ENCODE results near the gene SLC39A12.

The SLC39A12 gene

DNA sequence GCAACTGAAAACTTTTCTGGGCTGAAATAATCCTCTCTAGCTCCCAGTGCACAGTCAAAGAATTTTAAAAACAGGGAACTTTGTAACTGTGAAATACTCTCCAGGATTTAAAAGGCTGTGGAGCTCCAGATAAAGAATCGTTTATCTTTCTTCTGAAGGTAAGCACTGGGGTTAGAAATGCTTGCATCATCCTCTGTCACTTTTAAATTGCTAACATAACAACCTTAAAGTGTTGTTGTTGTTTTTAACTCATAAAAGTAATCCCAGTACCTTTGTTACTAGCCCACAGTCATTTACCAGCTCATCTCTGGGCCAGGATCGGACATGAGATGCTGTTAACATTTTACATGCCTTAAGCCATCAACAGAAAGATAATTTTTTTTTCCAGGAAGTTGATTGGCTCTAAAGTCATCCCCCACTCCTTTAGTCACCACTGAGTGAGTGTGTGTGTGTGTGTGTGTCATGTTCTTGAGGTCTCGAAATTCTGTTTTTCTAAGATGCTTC, at the start of gene SLC39A12:
TSS of gene SLC39A12 (plus strand) at position 51 of the 504 bp plus-strand sequence. CDS start 1,359 bp downstream, outside the sequence.
- Histone ChIP-seq H3K36me3 (ENCODE audit: insufficient read depth, low read length) (no peaks in the 10 kb centered on the region), H3K9me2 (replicated peaks; ENCODE audit: low read depth, low read length) (no peaks in the 10 kb centered on the region), H3K4me1 (ENCODE audit: insufficient read depth, low read length, poor library complexity, severe bottlenecking) (no peaks in the 10 kb centered on the region), H3K4me3 (ENCODE audit: low read length, poor library complexity, severe bottlenecking) (no peak within 1 kb of the TSS), H3K9me3 (ENCODE audit: insufficient read depth, low read depth, low read length) (no peaks in the 10 kb centered on the region), H2AFZ (ENCODE audit: low read length) (no peak within 1 kb of the TSS), H3K27me3 (ENCODE audit: insufficient read depth, low read length, poor library complexity, severe bottlenecking) (no peaks in the 10 kb centered on the region), H3K4me2 (ENCODE audit: low read depth, low read length, poor library complexity, severe bottlenecking) (no peak within 1 kb of the TSS), H3K79me2 (ENCODE audit: insufficient read depth, low read length) (no peaks in the 10 kb centered on the region), H3F3A (ENCODE audit: low read depth) (no peaks in the 10 kb centered on the region), H4K20me1 (ENCODE audit: insufficient read depth, low read length, poor library complexity, severe bottlenecking) (no peaks in the 10 kb centered on the region), H3K9ac (ENCODE audit: low read depth, low read length, poor library complexity, severe bottlenecking) (no peak within 1 kb of the TSS)
- TF ChIP-seq, protein P1, sequence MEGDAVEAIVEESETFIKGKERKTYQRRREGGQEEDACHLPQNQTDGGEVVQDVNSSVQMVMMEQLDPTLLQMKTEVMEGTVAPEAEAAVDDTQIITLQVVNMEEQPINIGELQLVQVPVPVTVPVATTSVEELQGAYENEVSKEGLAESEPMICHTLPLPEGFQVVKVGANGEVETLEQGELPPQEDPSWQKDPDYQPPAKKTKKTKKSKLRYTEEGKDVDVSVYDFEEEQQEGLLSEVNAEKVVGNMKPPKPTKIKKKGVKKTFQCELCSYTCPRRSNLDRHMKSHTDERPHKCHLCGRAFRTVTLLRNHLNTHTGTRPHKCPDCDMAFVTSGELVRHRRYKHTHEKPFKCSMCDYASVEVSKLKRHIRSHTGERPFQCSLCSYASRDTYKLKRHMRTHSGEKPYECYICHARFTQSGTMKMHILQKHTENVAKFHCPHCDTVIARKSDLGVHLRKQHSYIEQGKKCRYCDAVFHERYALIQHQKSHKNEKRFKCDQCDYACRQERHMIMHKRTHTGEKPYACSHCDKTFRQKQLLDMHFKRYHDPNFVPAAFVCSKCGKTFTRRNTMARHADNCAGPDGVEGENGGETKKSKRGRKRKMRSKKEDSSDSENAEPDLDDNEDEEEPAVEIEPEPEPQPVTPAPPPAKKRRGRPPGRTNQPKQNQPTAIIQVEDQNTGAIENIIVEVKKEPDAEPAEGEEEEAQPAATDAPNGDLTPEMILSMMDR (conservative IDR thresholded peaks at IDR 0.05; ENCODE audit: low read length) = no peak
- no peak for TF ChIP-seq EZH2phosphoT487 (IDR thresholded peaks at IDR 0.05; ENCODE audit: borderline replicate concordance)

DNA sequence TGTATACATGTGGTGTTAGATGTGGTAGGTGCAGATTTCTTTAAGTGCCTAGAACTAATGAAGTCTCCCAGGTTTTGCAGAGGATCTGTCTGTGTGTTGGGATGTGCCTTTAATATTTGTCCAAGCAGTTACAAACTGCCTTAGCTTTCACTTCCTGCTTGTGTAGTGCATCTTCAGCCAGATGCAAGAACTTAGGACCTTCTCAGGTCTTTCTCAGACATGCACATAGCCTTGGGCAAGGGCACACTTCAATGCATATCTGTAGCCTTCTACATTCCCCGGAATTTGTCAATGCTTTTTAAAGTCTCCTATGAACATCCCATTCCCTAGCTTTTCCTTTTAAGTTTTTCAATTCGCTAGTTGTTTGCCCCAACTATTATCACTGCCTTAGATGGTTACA, 47.2 kb upstream of the SLC39A12 start:
- Histone ChIP-seq H3K9me2 (replicated peaks; ENCODE audit: low read depth, low read length) (no peaks in the 10 kb centered on the region), H2AFZ (ENCODE audit: low read length) (peak overlapping the region; percentile 21), H3K4me1 (ENCODE audit: insufficient read depth, low read length, poor library complexity, severe bottlenecking) (no peaks in the 10 kb centered on the region), H3K4me3 (ENCODE audit: low read length, poor library complexity, severe bottlenecking) (no peak overlapping the region), H3K36me3 (ENCODE audit: insufficient read depth, low read length) (no peaks in the 10 kb centered on the region), H3K9ac (ENCODE audit: low read depth, low read length, poor library complexity, severe bottlenecking) (no peak overlapping the region), H4K20me1 (ENCODE audit: insufficient read depth, low read length, poor library complexity, severe bottlenecking) (no peaks in the 10 kb centered on the region), H3F3A (ENCODE audit: low read depth) (no peaks in the 10 kb centered on the region), H3K79me2 (ENCODE audit: insufficient read depth, low read length) (no peaks in the 10 kb centered on the region), H3K27me3 (ENCODE audit: insufficient read depth, low read length, poor library complexity, severe bottlenecking) (no peaks in the 10 kb centered on the region), H3K9me3 (ENCODE audit: insufficient read depth, low read depth, low read length) (no peaks in the 10 kb centered on the region), H3K4me2 (ENCODE audit: low read depth, low read length, poor library complexity, severe bottlenecking) (no peak overlapping the region)
- no peak for TF ChIP-seq EZH2phosphoT487 (IDR thresholded peaks at IDR 0.05; ENCODE audit: borderline replicate concordance)
- TF ChIP-seq, protein P1 (conservative IDR thresholded peaks at IDR 0.05; ENCODE audit: low read length) = no peak

DNA sequence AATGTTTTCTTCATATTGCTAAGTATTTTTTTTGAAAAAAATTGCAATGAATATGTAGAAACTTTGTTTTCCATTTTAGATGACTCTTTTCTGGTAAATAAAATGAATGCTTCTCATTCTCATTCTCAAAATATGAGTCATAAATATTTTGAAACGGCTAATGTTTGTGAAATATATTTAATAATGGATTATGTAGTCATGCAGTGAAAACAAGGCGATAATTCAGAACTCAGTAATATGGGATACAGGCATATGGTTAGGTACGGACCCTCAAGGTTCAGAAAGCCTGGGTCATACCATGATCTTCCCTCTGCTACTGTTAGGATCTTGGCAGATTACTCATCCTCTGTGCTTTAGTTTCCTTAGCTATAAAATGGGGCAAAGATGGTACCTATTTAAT, 46.2 kb upstream of the SLC39A12 start:
- H3K36me3 ChIP-seq (ENCODE audit: insufficient read depth, low read length) = no peaks in the 10 kb centered on the region

More for the DNA sequence above, 46.2 kb upstream of the SLC39A12 start:
- no peaks in the 10 kb centered on the region for H3K9me3 ChIP-seq (ENCODE audit: insufficient read depth, low read depth, low read length)
- no peaks in the 10 kb centered on the region for H3K79me2 ChIP-seq (ENCODE audit: insufficient read depth, low read length)
- no peaks in the 10 kb centered on the region for H3K27me3 ChIP-seq (ENCODE audit: insufficient read depth, low read length, poor library complexity, severe bottlenecking)
- no peak overlapping the region for H3K4me3 ChIP-seq (ENCODE audit: low read length, poor library complexity, severe bottlenecking)
- TF ChIP-seq, protein P1 (conservative IDR thresholded peaks at IDR 0.05; ENCODE audit: low read length) = no peak
- TF ChIP-seq EZH2phosphoT487 (IDR thresholded peaks at IDR 0.05; ENCODE audit: borderline replicate concordance) = no peak
- H3K9ac ChIP-seq (ENCODE audit: low read depth, low read length, poor library complexity, severe bottlenecking) = no peak overlapping the region
- H3K4me1 ChIP-seq (ENCODE audit: insufficient read depth, low read length, poor library complexity, severe bottlenecking) = no peaks in the 10 kb centered on the region
- no peaks in the 10 kb centered on the region for H3K9me2 ChIP-seq (replicated peaks; ENCODE audit: low read depth, low read length)
- peak overlapping the region; percentile 21; the same call in 1 of the 2 replicates for H2AFZ ChIP-seq (ENCODE audit: low read length)
- no peaks in the 10 kb centered on the region for H3F3A ChIP-seq (ENCODE audit: low read depth)
- H3K4me2 ChIP-seq (ENCODE audit: low read depth, low read length, poor library complexity, severe bottlenecking) = no peak overlapping the region
- no peaks in the 10 kb centered on the region for H4K20me1 ChIP-seq (ENCODE audit: insufficient read depth, low read length, poor library complexity, severe bottlenecking)
